CD4-positive, alpha-beta T cell treated with Interleukin-17A for 1 hour (primary cell): ENCODE measurements around the gene KDM6B.
A peak's percentile ranks its signal among the peaks of the same experiment; 100 is the strongest.
"Not testable (repeated sequence)": the region's sequence is repeated elsewhere in the genome, so short reads cannot be mapped to it uniquely, and the experiment has no call there.

Experiments
- DNase-seq: peaks from one replicate; pipeline ENCODE4 v3.0.0-alpha.2; 2020

Gene KDM6B

GRCh38 chr17:7854851-7855659 lies 21.0 kb downstream of the KDM6B start, which contains the start of gene TMEM88:
Gene TMEM88 (plus strand): TSS chr17:7855066. CDS start chr17:7855075, 9 bp downstream.
- DNase-seq: peak; percentile 52

GRCh38 chr17:7855660-7856010 lies 21.6 kb downstream of the KDM6B start:
- no peak for DNase-seq

DNA sequence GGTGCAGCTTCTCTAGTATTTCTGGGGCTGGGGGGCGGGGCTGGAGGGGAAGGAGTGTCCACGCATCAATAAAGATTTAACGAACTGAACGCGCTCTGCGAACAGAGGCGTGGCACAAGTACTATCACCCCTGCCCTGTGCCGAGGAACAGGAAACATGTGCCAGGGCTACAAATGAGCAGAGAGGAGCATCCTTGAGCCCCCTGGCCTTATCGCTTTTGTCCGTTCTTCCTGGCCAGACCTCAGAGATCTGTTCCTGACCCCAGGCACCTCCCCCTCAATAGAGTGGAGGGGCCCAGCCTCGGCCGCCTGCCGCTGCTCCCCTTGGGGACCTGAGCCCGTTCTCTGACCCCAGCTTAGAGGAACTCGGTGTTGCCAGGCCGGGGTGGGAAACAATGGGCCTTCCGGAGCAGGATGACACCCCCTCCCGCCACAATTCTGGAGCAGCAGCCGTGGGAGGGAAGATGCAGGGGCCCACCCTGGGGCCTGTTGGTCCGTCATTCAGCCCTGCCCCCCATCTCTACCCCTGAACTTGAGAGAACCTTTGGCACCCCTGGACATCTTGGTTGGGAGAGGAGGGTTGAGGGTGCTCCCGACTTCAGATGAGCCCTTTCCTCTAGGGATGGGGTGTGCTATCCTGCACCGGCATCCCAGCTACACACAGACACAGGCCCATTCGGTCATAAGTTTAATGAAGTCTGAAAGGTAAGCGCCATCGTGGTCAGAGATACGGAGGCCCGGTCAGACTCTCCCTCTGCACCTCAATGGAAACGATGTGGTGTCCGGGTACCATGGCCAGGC lies 22.2 kb downstream of the KDM6B start:
- DNase-seq: peak; percentile 60

GRCh38 chr17:7856811-7857712 lies 23.0 kb downstream of the KDM6B start, which contains the start of gene NAA38:
Gene NAA38 (minus strand): TSS chr17:7857559. CDS start chr17:7857463, 96 bp downstream.
- peak; percentile 98 for DNase-seq

- peak; percentile 96 for DNase-seq
Observed at GRCh38 chr17:7857713-7858521, 23.9 kb downstream of the KDM6B start, which contains the start of gene CYB5D1. Gene CYB5D1 (plus strand): TSS chr17:7858003. CDS start chr17:7858135, 132 bp downstream.

DNA sequence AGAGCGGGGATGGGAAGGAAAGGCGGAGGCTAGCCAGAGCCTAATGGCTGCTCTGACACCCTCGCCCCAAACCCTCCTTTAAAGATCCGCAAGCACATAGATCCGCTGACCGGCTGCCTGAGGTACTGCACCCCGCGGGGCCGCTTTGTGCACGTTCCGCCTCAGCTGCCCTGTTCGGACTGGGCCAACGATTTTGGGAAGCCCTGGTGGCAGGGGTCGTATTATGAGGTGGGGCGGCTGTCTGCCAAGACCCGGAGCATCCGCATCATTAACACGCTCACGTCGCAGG lies 24.4 kb downstream of the KDM6B start:
- DNase-seq: peak; percentile 59

- DNase-seq: no peak
Observed at GRCh38 chr17:7859028-7859427, 25.0 kb downstream of the KDM6B start.

DNA sequence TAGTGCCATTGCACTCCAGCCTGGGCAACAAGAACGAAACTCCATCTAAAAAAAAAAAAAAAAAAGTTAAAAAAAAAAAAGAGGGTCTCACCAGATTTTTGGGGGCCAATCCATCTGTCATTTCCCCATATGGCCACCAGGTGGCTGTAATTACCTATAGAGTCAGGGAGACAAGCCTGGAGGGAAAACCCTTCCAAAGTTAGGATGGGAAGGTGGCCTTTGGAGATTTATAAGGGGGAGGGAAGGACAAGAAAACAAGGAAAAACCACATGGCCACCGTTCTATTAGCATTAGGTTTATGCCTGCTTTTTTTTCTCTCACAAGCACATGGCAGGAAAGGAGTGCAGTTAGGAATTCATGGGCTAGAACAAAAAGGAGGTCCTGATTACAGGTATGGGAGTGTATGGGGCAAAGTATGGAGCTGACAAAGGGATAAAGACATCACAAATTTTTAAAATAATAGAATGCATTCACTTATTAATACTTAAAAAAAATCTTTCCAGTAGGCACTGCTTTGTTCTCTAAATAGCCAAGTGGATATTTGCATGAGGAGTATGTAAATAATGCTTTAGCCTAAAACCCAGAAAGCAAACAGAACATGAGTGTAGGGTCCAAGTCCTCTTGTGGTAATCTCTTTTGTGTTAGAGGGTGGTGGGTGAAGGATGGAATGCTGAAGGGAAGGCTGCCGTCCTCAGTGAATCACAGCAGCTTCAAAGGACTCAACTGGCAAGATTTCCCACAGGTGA lies 28.8 kb downstream of the KDM6B start:
- peak; percentile 71 for DNase-seq

GRCh38 chr17:7864384-7864783 lies 30.4 kb downstream of the KDM6B start:
- not testable (repeated sequence) for DNase-seq

GRCh38 chr17:7864995-7865650 lies 31.1 kb downstream of the KDM6B start:
- no peak for DNase-seq

DNA sequence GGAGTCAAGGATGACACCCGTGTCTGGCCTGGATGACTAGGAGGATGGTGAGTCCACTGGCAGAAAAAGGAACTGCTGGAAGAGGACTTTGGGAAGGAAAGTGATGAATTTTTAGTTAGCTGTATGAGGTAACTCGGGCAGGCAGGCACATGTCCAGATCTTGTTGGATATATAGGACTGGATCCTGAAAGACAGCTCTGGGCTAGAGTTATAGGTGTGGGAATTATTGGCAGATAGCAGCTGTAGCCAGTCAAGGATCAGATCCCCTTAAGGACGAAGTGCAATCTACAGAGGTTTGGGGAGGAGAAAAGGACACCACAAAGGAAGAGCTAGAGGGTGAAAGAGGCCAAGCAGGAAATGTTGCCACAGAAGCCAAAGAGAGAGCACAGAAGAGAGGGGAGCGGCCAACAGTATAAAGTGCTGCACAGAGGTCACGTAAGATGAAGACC lies 33.9 kb downstream of the KDM6B start:
- peak; percentile 40 for DNase-seq

GRCh38 chr17:7873051-7873450 lies 39.0 kb downstream of the KDM6B start:
- no peak for DNase-seq

DNA sequence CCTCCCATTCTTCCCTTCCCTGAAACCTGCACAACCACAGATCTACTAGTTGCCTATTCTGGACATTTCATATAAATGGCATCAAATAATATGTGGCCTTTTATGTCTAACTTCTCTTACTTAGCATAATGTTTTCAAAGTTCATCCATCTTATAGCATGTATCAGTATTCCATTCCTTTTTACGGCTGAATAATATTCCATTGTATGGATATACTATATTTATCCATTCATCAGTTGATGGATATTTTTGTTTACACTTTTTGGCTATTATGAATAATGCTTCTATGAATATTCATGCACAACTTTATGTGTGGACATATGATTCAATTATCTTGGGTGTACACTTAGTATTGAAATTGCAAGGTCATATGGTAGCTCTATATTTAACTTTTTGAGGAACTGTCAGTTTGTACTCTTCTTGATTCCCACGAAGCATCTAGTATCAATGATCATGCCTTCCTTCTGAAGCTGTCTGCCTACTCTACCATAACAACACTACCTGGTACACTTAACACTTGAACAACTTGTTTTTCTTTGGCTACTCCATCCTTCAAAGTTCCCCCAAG lies 41.9 kb downstream of the KDM6B start:
- no peak for DNase-seq

- DNase-seq: no peak
Observed at GRCh38 chr17:7878234-7878633, 44.2 kb downstream of the KDM6B start.

- DNase-seq: no peak
Observed at GRCh38 chr17:7880076-7880868, 46.3 kb downstream of the KDM6B start.

DNA sequence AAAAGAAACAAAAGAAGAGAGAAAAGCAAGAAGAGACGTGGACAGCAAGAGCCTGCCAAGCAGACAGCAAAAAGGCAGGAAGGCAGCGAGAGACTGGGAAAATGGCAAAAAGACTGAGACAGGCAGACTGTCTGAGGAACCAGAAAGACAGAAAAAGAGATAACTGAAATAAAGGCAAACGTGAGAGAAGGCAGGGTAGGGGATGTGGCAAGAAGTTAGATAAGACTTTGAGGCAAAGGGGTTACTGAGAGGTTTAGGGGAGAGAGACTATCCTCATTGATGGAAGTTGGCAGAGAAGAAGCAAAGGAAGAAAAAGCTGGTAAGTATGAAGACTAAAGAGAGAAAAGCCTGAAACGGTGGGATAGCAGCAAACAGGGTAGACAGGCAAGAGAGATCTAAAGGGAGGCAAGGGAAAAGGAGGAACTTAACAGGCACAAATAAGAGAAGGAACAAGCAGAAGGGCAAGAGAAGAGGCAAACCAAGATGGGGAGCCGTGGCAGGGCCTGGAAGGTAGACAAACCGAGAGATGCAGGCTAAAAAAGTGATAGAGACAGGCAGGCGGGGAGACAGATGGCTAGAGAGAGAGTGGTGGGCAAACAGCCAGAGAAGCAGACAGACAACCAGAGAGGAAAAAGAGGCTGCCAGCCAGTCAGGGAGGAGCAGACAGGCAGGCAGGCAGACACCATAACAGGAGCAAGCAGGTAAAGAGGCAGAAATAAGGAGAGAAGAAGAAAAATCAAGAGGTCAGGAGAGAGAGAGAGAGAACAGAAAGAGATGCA lies 47.4 kb downstream of the KDM6B start:
- DNase-seq: no peak

GRCh38 chr17:7882068-7882467 lies 48.1 kb downstream of the KDM6B start:
- no peak for DNase-seq

DNA sequence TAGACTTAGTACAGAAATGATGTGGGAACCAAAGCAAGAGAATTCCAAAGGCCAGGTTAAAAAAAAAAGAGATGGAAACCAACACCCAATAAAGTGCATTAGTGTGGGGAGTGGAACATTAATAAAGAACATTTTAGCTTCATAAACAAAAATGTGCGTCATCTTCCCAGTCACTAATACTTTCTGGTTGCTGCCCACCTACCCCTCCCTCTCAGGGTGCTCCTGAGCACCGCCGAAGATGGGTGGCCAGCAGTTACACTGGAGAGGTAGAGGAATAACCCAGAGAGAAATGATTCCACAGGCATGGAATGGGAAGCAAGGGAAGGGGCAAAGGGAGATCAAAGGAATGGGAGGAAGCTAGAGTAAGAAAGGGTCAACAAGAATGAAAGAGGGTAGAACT lies 48.6 kb downstream of the KDM6B start:
- DNase-seq: no peak
